Left forelimb (tissue), 1 donor: ENCODE results near the gene SSX5.
"Not testable (repeated sequence)": the region's sequence is repeated elsewhere in the genome, so short reads cannot be mapped to it uniquely, and the experiment has no call there.

ENCODE experiments used
- DNase-seq: peaks from one replicate; pipeline ENCODE4 v3.0.0-alpha.2; 2018; ENCODE audit warnings: low spot score

Gene SSX5

GRCh38 chrX:48196745-48197201 lies at the start of gene SSX5:
SSX5 (minus strand) TSS chrX:48196795; CDS start chrX:48195358, 1,437 bp downstream.
- no peak for DNase-seq

GRCh38 chrX:48224196-48224595 lies 27.6 kb upstream of the SSX5 start:
- DNase-seq = not testable (repeated sequence)

- DNase-seq = not testable (repeated sequence)
Observed at GRCh38 chrX:48214341-48214740, 17.7 kb upstream of the SSX5 start.

GRCh38 chrX:48190024-48190423 lies 6.6 kb downstream of the SSX5 start:
- not testable (repeated sequence) for DNase-seq

DNA sequence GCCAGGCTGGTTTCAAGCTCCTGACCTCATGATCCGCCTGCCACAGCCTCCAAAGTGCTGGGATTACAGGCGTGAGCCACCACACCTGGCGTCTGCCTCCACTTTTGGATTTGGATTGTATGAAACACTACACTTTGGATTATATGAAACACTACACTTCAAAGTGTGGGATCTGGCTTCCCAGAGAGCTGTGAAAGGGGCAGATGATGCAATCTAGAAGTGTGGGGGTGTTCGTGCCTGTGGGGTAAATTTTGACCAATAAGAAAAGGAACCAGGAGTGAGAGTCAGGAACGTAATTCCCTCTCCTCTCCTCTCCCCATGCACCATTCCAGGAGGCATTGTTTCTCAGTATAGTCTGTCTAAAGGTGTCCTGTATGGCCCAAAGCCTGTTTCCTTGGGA lies 14.7 kb downstream of the SSX5 start:
- DNase-seq = not testable (repeated sequence)

DNA sequence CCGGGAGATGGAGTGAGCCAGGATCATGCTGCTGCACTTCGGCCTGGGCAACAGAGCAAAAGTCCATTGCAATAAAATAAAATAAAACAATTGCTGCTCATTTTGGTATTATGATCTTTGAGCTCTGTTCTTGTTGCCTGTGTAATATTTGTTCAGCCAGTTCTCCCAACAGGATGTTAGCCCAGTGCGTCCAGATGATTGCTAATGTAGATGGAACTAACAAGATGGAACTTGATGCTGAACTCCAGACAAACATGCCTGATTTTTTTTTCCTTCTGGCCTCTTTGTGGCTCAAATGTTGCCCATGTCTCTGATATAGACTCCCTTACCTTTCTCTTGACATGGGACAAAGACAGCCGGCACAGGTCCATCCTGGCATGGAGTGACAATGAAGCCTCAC lies 15.8 kb downstream of the SSX5 start:
- no peak for DNase-seq

- no peak for DNase-seq
Observed at GRCh38 chrX:48179691-48180090, 16.9 kb downstream of the SSX5 start.

DNA sequence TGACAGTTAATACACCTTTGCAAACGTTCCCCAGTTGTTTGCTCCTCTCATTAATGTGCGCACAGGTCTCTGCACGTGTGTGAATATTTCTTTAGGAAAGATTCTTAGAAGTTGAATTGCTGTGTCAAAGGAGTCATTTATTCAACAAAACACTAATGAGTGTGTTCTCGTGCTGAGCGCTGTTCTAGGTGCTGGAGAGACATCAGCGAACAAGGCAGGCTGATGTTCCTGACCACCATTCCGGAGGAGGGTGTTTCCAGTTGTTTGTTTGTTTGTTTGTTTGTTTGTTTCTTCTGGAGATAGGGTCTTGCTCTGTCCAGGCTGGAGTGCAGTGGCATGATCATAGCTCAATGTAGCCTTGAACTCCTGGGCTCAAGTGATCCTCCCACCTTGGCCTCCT lies 30.3 kb downstream of the SSX5 start:
- DNase-seq = not testable (repeated sequence)

GRCh38 chrX:48165241-48165640 lies 31.4 kb downstream of the SSX5 start:
- no peak for DNase-seq

DNA sequence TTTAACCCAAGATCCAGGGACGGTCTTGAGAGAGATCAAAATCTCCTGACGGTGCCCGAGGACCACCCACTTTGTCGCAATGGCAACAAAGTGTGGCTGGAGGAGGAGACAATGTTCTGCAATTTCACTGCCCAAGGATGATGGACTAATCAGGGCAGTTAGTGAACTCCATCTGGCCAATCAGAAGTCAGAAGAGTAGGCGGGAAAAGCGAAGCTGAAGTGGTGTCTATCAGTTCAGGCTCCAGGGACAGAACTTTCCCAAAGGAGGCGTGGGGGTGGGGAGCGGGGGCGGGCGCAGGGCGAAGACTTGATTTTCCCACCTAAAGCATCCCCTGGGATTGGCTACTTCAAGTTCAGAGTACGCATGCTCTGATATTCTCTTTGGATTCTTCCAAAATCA lies 40.6 kb downstream of the SSX5 start:
- DNase-seq = no peak

DNA sequence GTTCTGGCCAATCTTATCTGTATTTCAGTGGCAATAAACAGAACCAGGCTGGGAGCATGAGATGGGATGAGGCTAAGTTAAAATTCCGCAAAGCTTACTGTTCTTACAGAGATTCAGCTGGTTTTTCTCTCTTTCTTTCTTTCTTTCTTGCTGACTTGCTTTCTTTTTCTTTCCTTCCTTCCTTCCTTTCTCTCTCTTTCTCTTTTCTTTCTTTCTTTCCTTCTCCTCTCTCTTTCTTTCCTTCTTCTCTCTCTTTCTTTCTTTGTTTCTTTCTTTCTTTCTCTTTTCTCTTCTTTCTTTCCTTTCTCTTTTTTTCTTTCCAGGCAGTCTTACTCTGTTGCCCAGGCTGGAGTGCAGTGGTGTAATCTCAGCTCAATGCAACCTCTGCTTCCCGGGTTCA lies 41.8 kb downstream of the SSX5 start:
- no peak for DNase-seq

- DNase-seq = no peak
Observed at GRCh38 chrX:48153769-48154168, 42.8 kb downstream of the SSX5 start.

DNA sequence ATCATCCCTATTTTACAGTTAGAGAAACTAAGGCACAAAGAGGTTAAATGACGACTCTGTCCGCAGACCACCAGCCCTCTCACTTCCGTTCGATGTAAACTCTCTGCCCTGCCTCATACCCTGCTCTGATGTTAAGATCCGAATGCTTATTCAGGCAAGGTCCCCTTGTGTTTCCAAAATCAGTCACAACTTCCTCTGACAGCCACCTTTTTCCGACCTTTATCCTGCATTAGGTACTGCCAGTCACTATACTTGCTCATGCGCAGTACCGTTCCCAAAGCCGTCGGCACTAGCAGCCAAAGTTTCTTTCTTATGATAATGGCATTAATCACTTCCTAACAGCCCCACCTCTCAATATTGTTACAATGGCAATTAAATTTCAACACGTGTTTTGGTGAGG lies 53.9 kb downstream of the SSX5 start:
- not testable (repeated sequence) for DNase-seq

GRCh38 chrX:48141810-48142508 lies 54.6 kb downstream of the SSX5 start:
- DNase-seq = not testable (repeated sequence)

- DNase-seq = not testable (repeated sequence)
Observed at GRCh38 chrX:48139076-48139475, 57.5 kb downstream of the SSX5 start.
